Panc1 (cell line): Measurements from ENCODE around the gene PTAFR.

ENCODE experiments used
- POLR2AphosphoS5 ChIP-seq: IDR thresholded peaks from 2 replicates; pipeline ENCODE4 v1.6.1; 2012; ENCODE audit warnings: mild to moderate bottlenecking, low read depth, low read length, moderate library complexity
- REST ChIP-seq, 2 experiments: IDR thresholded peaks; 2 replicates each; pipeline ENCODE4 v1.6.1; 2011 to 2012; ENCODE audit warnings: low read depth in 2 of 2, control low read depth in 1 of 2, low read length in 1 of 2, mild to moderate bottlenecking in 1 of 2, moderate library complexity in 1 of 2; ENCODE audit not compliant: insufficient read depth in 1 of 2
- TF ChIP-seq, protein P1 (sequence below): fragments of 450-650 bp; IDR thresholded peaks from 2 replicates; pipeline ENCODE4 v1.5.1; 2017; ENCODE audit warnings: mild to moderate bottlenecking

GRCh38 chr1:28104866-28105467, 71.5 kb downstream of the PTAFR start:
- TF ChIP-seq REST (IDR thresholded peaks at IDR 0.05; ENCODE audit: insufficient read depth in 1 of 2, low read depth in 2 of 2, low read length in 1 of 2) (no peak), POLR2AphosphoS5 (no peak)
- TF ChIP-seq, protein P1, sequence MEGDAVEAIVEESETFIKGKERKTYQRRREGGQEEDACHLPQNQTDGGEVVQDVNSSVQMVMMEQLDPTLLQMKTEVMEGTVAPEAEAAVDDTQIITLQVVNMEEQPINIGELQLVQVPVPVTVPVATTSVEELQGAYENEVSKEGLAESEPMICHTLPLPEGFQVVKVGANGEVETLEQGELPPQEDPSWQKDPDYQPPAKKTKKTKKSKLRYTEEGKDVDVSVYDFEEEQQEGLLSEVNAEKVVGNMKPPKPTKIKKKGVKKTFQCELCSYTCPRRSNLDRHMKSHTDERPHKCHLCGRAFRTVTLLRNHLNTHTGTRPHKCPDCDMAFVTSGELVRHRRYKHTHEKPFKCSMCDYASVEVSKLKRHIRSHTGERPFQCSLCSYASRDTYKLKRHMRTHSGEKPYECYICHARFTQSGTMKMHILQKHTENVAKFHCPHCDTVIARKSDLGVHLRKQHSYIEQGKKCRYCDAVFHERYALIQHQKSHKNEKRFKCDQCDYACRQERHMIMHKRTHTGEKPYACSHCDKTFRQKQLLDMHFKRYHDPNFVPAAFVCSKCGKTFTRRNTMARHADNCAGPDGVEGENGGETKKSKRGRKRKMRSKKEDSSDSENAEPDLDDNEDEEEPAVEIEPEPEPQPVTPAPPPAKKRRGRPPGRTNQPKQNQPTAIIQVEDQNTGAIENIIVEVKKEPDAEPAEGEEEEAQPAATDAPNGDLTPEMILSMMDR: no peak
